Measurements from ENCODE around the gene RTRAF. TPM values are rescaled to one million over a fixed set of nuclear protein-coding genes. Genes with fewer than 3 reads are reported as not detected.

The RTRAF gene
- polyA plus RNA-seq, 1 donor (not counting 4 experiments of a cell fraction or from before 2014, with no cell fraction given): 255 TPM

GRCh38 chr14:52010173-52010693 is 20.9 kb downstream of the RTRAF start:
- FAIRE-seq: no peak
- H3K36me3 ChIP-seq (ENCODE audit: control insufficient read depth in 2 of 2, extremely low read depth in 1 of 2, insufficient read depth in 2 of 2, low read length in 2 of 2): peaks cover 16 to 21% of the 10 kb centered on the region in 2 experiments
- no peak overlapping the region for H3K4me2 ChIP-seq (ENCODE audit: control insufficient read depth, extremely low read depth, insufficient read depth, low read depth, low read length)
- no peaks in the 10 kb centered on the region for H3K27me3 ChIP-seq (ENCODE audit: control insufficient read depth, extremely low read depth, insufficient read depth, low read length)
- no peak overlapping the region for H3K9ac ChIP-seq (ENCODE audit: control insufficient read depth, extremely low read depth, insufficient read depth, low read length)
- H3K4me3 ChIP-seq (ENCODE audit: control insufficient read depth in 2 of 3, extremely low read depth in 1 of 3, insufficient read depth in 2 of 3, low read depth in 1 of 3, low read length in 3 of 3): no peak overlapping the region
- no peak overlapping the region for H2AFZ ChIP-seq (ENCODE audit: control insufficient read depth, low read length)
- DNase-seq (ENCODE audit: low read depth, low spot score): no peak
- H3K4me1 ChIP-seq (ENCODE audit: control insufficient read depth, extremely low read depth, insufficient read depth, low read length): no peaks in the 10 kb centered on the region
- H3K79me2 ChIP-seq (ENCODE audit: control insufficient read depth, insufficient read depth, low read length): no peaks in the 10 kb centered on the region
- no peaks in the 10 kb centered on the region for H3K9me3 ChIP-seq (ENCODE audit: control insufficient read depth, low read depth, low read length)
- H3K9me1 ChIP-seq (ENCODE audit: control insufficient read depth, extremely low read depth, insufficient read depth, low read length): no peaks in the 10 kb centered on the region
- dilution Hi-C loops (cut with MboI; ENCODE audit: extremely low pct_ligation_motif_present, low sequenced_read_pairs): no loop called here
- H3K27ac ChIP-seq (ENCODE audit: control insufficient read depth, insufficient read depth, low read length): no peak overlapping the region
- TF ChIP-seq CTCF (optimal IDR thresholded peaks at IDR 0.05 in 1 of 3, IDR thresholded peaks at IDR 0.05 in 1 of 3, conservative IDR thresholded peaks at IDR 0.05 in 1 of 3; ENCODE audit: extremely low read depth in 1 of 3, insufficient read depth in 2 of 3, low read length in 3 of 3) (no peak), EZH2 (IDR thresholded peaks at IDR 0.05; ENCODE audit: low read length) (no peak)
- no peaks in the 10 kb centered on the region for H4K20me1 ChIP-seq (ENCODE audit: control insufficient read depth, extremely low read depth, insufficient read depth, low read length)

GRCh38 chr14:52011523-52011922 is 22.2 kb downstream of the RTRAF start:
- no peaks in the 10 kb centered on the region for H3K9me3 ChIP-seq (ENCODE audit: control insufficient read depth, low read depth, low read length)
- H3K4me1 ChIP-seq (ENCODE audit: control insufficient read depth, extremely low read depth, insufficient read depth, low read length): no peaks in the 10 kb centered on the region
- H4K20me1 ChIP-seq (ENCODE audit: control insufficient read depth, extremely low read depth, insufficient read depth, low read length): no peaks in the 10 kb centered on the region
- no peaks in the 10 kb centered on the region for H3K9me1 ChIP-seq (ENCODE audit: control insufficient read depth, extremely low read depth, insufficient read depth, low read length)
- H3K27ac ChIP-seq (ENCODE audit: control insufficient read depth, insufficient read depth, low read length): no peak overlapping the region
- DNase-seq (ENCODE audit: low read depth, low spot score) (no peak), FAIRE-seq (no peak)
- H3K4me2 ChIP-seq (ENCODE audit: control insufficient read depth, extremely low read depth, insufficient read depth, low read depth, low read length): no peak overlapping the region
- no peaks in the 10 kb centered on the region for H3K27me3 ChIP-seq (ENCODE audit: control insufficient read depth, extremely low read depth, insufficient read depth, low read length)
- dilution Hi-C loops (cut with MboI; ENCODE audit: extremely low pct_ligation_motif_present, low sequenced_read_pairs): no loop called here
- H2AFZ ChIP-seq (ENCODE audit: control insufficient read depth, low read length): no peak overlapping the region
- no peaks in the 10 kb centered on the region for H3K79me2 ChIP-seq (ENCODE audit: control insufficient read depth, insufficient read depth, low read length)
- no peak overlapping the region for H3K9ac ChIP-seq (ENCODE audit: control insufficient read depth, extremely low read depth, insufficient read depth, low read length)
- TF ChIP-seq EZH2 (IDR thresholded peaks at IDR 0.05; ENCODE audit: low read length) (no peak), CTCF (optimal IDR thresholded peaks at IDR 0.05 in 1 of 3, IDR thresholded peaks at IDR 0.05 in 1 of 3, conservative IDR thresholded peaks at IDR 0.05 in 1 of 3; ENCODE audit: extremely low read depth in 1 of 3, insufficient read depth in 2 of 3, low read length in 3 of 3) (no peak)
- peaks cover 11 to 17% of the 10 kb centered on the region in 2 experiments for H3K36me3 ChIP-seq (ENCODE audit: control insufficient read depth in 2 of 2, extremely low read depth in 1 of 2, insufficient read depth in 2 of 2, low read length in 2 of 2)
- no peak overlapping the region for H3K4me3 ChIP-seq (ENCODE audit: control insufficient read depth in 2 of 3, extremely low read depth in 1 of 3, insufficient read depth in 2 of 3, low read depth in 1 of 3, low read length in 3 of 3)
